ENCODE results near the gene ARID5A.
A peak's percentile ranks its signal among the peaks of the same experiment; 100 is the strongest.

The ARID5A gene

DNA sequence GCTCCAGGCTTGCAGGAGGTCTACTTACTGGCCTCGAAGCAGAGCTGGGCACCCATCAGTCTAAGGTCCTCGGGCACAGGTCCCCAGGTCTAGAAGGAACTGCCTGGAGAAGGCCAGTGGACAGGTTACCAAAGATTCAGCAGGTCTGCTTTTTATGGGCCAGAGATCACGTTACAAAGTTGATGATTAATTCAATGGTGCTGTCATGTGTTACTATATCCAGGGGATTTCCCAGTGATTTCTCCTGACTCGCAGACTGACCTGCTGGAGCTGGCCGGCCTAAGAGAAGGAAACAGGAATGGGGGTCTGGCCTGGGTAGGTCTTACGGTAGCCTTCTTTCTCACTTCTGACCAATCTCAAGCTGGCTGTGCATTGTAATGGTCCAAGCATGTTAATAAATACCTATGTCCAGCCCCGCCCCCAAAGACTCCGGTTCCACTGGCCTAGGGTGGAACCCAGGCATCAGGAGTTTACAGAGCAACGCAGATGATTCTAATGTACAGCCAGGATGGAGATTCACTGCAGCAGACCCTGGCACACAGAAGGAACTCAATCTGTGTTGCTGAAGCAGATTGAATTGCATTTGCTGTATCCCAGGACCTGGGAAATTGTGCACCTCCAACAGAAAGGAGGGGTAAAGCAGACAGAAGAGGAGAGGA is 31.2 kb upstream of the ARID5A start, which contains the start of gene NEURL3:
NEURL3 (minus strand) TSS at position 127 of the 659 bp plus-strand sequence; CDS start at position 56, 71 bp downstream.
- Histone ChIP-seq H2BK5ac (ENCODE audit: low read length) (no peak within 1 kb of the TSS), H3K23ac (ENCODE audit: low read length) (no peak within 1 kb of the TSS), H3K18ac (ENCODE audit: low read length) (no peak within 1 kb of the TSS), H2AK5ac (ENCODE audit: low read length) (no peak within 1 kb of the TSS), H3K27me3 (ENCODE audit: insufficient read depth, low read length, poor library complexity) (no peaks in the 10 kb centered on the region), H3K4me2 (ENCODE audit: low read length) (no peak within 1 kb of the TSS), H3K4me1 (ENCODE audit: control insufficient read depth, low read depth, low read length) (no peaks in the 10 kb centered on the region), H2BK15ac (replicated peaks; ENCODE audit: low read depth) (no peak within 1 kb of the TSS), H3K79me1 (ENCODE audit: low read length) (no peaks in the 10 kb centered on the region), H3K56ac (ENCODE audit: low read length) (no peak within 1 kb of the TSS), H3K79me2 (ENCODE audit: control insufficient read depth, insufficient read depth, low read length) (no peaks in the 10 kb centered on the region), H4K5ac (ENCODE audit: low read length) (no peak within 1 kb of the TSS), H3K9ac (ENCODE audit: low read length) (no peak within 1 kb of the TSS), H2BK120ac (ENCODE audit: low read depth, low read length) (no peak within 1 kb of the TSS), H4K8ac (ENCODE audit: low read depth, low read length) (no peak within 1 kb of the TSS), H3K4me3 (ENCODE audit: low read length) (no peak within 1 kb of the TSS), H3K27ac (ENCODE audit: low read depth, low read length) (no peak within 1 kb of the TSS), H3K4ac (ENCODE audit: low read depth, low read length) (no peak within 1 kb of the TSS), H3K36me3 (ENCODE audit: control insufficient read depth, insufficient read depth, low read length) (no peaks in the 10 kb centered on the region)
- no CpG with 5 or more reads among the region's 9 CpGs for WGBS (ENCODE audit: extremely low coverage, insufficient coverage, low lambda C conversion rate)
- no peak for DNase-seq

DNA sequence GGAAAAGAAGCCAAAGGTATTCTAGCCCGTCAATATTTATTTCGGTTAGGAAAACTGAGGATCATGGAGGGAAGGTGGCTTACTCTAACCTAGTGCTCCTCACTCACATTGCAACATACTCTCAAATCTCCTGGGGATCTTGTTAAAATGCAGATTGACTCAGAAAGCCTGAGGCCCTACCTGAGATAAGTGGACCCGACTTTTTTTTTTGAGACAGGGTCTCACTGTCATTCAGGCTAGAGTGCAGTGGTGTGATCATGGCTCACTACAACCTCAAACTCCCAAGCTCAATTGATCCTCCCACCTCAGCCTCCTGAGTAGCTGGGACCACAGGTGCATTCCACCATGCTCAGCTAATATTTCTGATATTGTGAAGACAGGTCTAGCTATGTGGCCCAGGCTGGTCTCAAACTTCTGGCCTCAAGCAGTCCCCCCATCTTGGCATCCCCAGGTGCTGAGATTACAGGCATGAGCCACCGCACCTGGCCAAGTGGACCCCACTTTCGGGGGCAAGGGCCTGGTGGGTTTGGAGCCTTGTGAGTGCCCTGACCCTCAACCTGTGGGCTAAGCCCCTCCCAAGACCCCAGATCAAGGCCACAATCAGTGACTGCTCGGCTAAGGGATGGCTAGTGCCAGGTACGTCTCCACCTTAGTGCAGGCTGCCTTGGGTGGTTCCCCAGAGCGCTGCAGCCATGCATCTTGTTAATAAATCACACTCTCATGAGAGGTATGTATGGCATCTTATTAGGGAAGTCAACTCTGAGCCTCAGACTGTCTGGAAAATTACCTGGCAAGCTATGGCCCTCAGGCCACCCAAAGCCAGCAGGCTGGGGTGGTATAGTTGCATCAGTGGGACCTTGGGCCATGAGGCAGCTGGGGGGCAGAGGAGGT is 30.3 kb upstream of the ARID5A start:
- H4K8ac ChIP-seq (ENCODE audit: low read depth, low read length): no peak overlapping the region
- no peaks in the 10 kb centered on the region for H3K79me2 ChIP-seq (ENCODE audit: control insufficient read depth, insufficient read depth, low read length)
- no peaks in the 10 kb centered on the region for H3K4me1 ChIP-seq (ENCODE audit: control insufficient read depth, low read depth, low read length)
- no CpG with 5 or more reads among the region's 8 CpGs for WGBS (ENCODE audit: extremely low coverage, insufficient coverage, low lambda C conversion rate)
- no peaks in the 10 kb centered on the region for H3K79me1 ChIP-seq (ENCODE audit: low read length)
- no peak overlapping the region for H3K27ac ChIP-seq (ENCODE audit: low read depth, low read length)
- H3K18ac ChIP-seq (ENCODE audit: low read length): no peak overlapping the region
- H2BK120ac ChIP-seq (ENCODE audit: low read depth, low read length): no peak overlapping the region
- no peaks in the 10 kb centered on the region for H3K36me3 ChIP-seq (ENCODE audit: control insufficient read depth, insufficient read depth, low read length)
- H2AK5ac ChIP-seq (ENCODE audit: low read length): no peak overlapping the region
- no peak overlapping the region for H3K56ac ChIP-seq (ENCODE audit: low read length)
- no peak overlapping the region for H4K5ac ChIP-seq (ENCODE audit: low read length)
- H2BK15ac ChIP-seq (replicated peaks; ENCODE audit: low read depth): no peak overlapping the region
- no peak overlapping the region for H3K4me2 ChIP-seq (ENCODE audit: low read length)
- no peak overlapping the region for H2BK5ac ChIP-seq (ENCODE audit: low read length)
- H3K23ac ChIP-seq (ENCODE audit: low read length): no peak overlapping the region
- no peaks in the 10 kb centered on the region for H3K27me3 ChIP-seq (ENCODE audit: insufficient read depth, low read length, poor library complexity)
- no peak overlapping the region for H3K9ac ChIP-seq (ENCODE audit: low read length)
- no peak overlapping the region for H3K4ac ChIP-seq (ENCODE audit: low read depth, low read length)
- H3K4me3 ChIP-seq (ENCODE audit: low read length): no peak overlapping the region
- no peak for DNase-seq

GRCh38 chr2:96506907-96507240 is 29.7 kb upstream of the ARID5A start:
- DNase-seq: no peak
- no peak overlapping the region for H3K9ac ChIP-seq (ENCODE audit: low read length)
- H4K5ac ChIP-seq (ENCODE audit: low read length): no peak overlapping the region
- no peak overlapping the region for H2BK15ac ChIP-seq (replicated peaks; ENCODE audit: low read depth)
- no peak overlapping the region for H3K18ac ChIP-seq (ENCODE audit: low read length)
- no peak overlapping the region for H3K4ac ChIP-seq (ENCODE audit: low read depth, low read length)
- H3K79me2 ChIP-seq (ENCODE audit: control insufficient read depth, insufficient read depth, low read length): no peaks in the 10 kb centered on the region
- H3K27ac ChIP-seq (ENCODE audit: low read depth, low read length): no peak overlapping the region
- no peak overlapping the region for H3K4me3 ChIP-seq (ENCODE audit: low read length)
- H3K36me3 ChIP-seq (ENCODE audit: control insufficient read depth, insufficient read depth, low read length): no peaks in the 10 kb centered on the region
- H2BK120ac ChIP-seq (ENCODE audit: low read depth, low read length): no peak overlapping the region
- H3K23ac ChIP-seq (ENCODE audit: low read length): no peak overlapping the region
- H2AK5ac ChIP-seq (ENCODE audit: low read length): no peak overlapping the region
- no peak overlapping the region for H3K4me2 ChIP-seq (ENCODE audit: low read length)
- H3K27me3 ChIP-seq (ENCODE audit: insufficient read depth, low read length, poor library complexity): no peaks in the 10 kb centered on the region
- H3K79me1 ChIP-seq (ENCODE audit: low read length): no peaks in the 10 kb centered on the region
- no peak overlapping the region for H2BK5ac ChIP-seq (ENCODE audit: low read length)
- H3K56ac ChIP-seq (ENCODE audit: low read length): no peak overlapping the region
- no peak overlapping the region for H4K8ac ChIP-seq (ENCODE audit: low read depth, low read length)
- WGBS (ENCODE audit: extremely low coverage, insufficient coverage, low lambda C conversion rate): no CpG with 5 or more reads among the region's 7 CpGs
- no peaks in the 10 kb centered on the region for H3K4me1 ChIP-seq (ENCODE audit: control insufficient read depth, low read depth, low read length)

GRCh38 chr2:96507957-96508520 is 28.5 kb upstream of the ARID5A start:
- no peak overlapping the region for H2AK5ac ChIP-seq (ENCODE audit: low read length)
- H3K36me3 ChIP-seq (ENCODE audit: control insufficient read depth, insufficient read depth, low read length): no peaks in the 10 kb centered on the region
- H3K27me3 ChIP-seq (ENCODE audit: insufficient read depth, low read length, poor library complexity): no peaks in the 10 kb centered on the region
- no peak overlapping the region for H2BK15ac ChIP-seq (replicated peaks; ENCODE audit: low read depth)
- no CpG with 5 or more reads among the region's 38 CpGs for WGBS (ENCODE audit: extremely low coverage, insufficient coverage, low lambda C conversion rate)
- no peaks in the 10 kb centered on the region for H3K4me1 ChIP-seq (ENCODE audit: control insufficient read depth, low read depth, low read length)
- no peak overlapping the region for H4K5ac ChIP-seq (ENCODE audit: low read length)
- H3K23ac ChIP-seq (ENCODE audit: low read length): no peak overlapping the region
- H3K4ac ChIP-seq (ENCODE audit: low read depth, low read length): no peak overlapping the region
- H3K9ac ChIP-seq (ENCODE audit: low read length): no peak overlapping the region
- H3K18ac ChIP-seq (ENCODE audit: low read length): no peak overlapping the region
- H4K8ac ChIP-seq (ENCODE audit: low read depth, low read length): no peak overlapping the region
- H3K79me2 ChIP-seq (ENCODE audit: control insufficient read depth, insufficient read depth, low read length): no peaks in the 10 kb centered on the region
- peak overlapping the region; percentile 22 for H3K4me2 ChIP-seq (ENCODE audit: low read length)
- H2BK120ac ChIP-seq (ENCODE audit: low read depth, low read length): no peak overlapping the region
- no peak overlapping the region for H3K27ac ChIP-seq (ENCODE audit: low read depth, low read length)
- no peak overlapping the region for H2BK5ac ChIP-seq (ENCODE audit: low read length)
- no peak overlapping the region for H3K4me3 ChIP-seq (ENCODE audit: low read length)
- no peaks in the 10 kb centered on the region for H3K79me1 ChIP-seq (ENCODE audit: low read length)
- peak; percentile 81 for DNase-seq
- no peak overlapping the region for H3K56ac ChIP-seq (ENCODE audit: low read length)

DNA sequence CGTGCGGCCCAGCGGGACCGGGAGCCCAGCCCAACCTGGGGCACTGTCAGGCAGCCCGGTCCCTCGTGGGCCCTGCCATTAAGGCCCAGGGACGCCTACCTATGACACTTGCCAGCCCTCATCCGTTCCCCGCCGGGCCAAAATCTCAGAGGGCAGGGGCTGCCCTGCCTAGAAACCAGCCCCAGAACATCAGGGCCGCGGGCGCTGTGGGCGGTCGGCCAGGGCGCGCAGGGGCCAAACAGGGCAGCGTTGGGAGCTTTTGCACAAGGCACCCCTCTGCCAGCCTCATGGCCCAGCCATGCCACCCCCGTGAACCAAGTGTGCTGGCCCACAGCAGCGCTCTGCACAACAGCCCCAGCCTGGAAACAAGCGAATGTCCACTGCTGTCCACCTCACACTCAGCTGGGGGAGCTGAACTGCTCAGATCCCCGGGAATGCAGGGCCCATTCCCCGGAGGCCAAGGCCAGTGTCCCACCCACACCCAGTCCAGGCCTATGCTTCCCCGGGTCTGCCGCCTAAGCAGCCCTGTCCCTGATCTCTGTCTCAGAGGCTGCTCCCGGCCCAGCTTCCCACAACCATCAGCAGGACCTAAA is 27.9 kb upstream of the ARID5A start:
- H3K27ac ChIP-seq (ENCODE audit: low read depth, low read length): no peak overlapping the region
- H3K4ac ChIP-seq (ENCODE audit: low read depth, low read length): no peak overlapping the region
- no peak overlapping the region for H3K56ac ChIP-seq (ENCODE audit: low read length)
- H2AK5ac ChIP-seq (ENCODE audit: low read length): no peak overlapping the region
- no peaks in the 10 kb centered on the region for H3K79me2 ChIP-seq (ENCODE audit: control insufficient read depth, insufficient read depth, low read length)
- no peaks in the 10 kb centered on the region for H3K36me3 ChIP-seq (ENCODE audit: control insufficient read depth, insufficient read depth, low read length)
- no peak overlapping the region for H3K4me3 ChIP-seq (ENCODE audit: low read length)
- H4K5ac ChIP-seq (ENCODE audit: low read length): no peak overlapping the region
- no CpG with 5 or more reads among the region's 26 CpGs for WGBS (ENCODE audit: extremely low coverage, insufficient coverage, low lambda C conversion rate)
- H3K18ac ChIP-seq (ENCODE audit: low read length): no peak overlapping the region
- H3K4me2 ChIP-seq (ENCODE audit: low read length): no peak overlapping the region
- H2BK5ac ChIP-seq (ENCODE audit: low read length): no peak overlapping the region
- H3K23ac ChIP-seq (ENCODE audit: low read length): no peak overlapping the region
- no peak overlapping the region for H2BK120ac ChIP-seq (ENCODE audit: low read depth, low read length)
- no peaks in the 10 kb centered on the region for H3K27me3 ChIP-seq (ENCODE audit: insufficient read depth, low read length, poor library complexity)
- DNase-seq: no peak
- H3K9ac ChIP-seq (ENCODE audit: low read length): no peak overlapping the region
- no peak overlapping the region for H4K8ac ChIP-seq (ENCODE audit: low read depth, low read length)
- no peak overlapping the region for H2BK15ac ChIP-seq (replicated peaks; ENCODE audit: low read depth)
- no peaks in the 10 kb centered on the region for H3K79me1 ChIP-seq (ENCODE audit: low read length)
- H3K4me1 ChIP-seq (ENCODE audit: control insufficient read depth, low read depth, low read length): no peaks in the 10 kb centered on the region
